Liver (tissue), 9 donors: Measurements from ENCODE around the gene MED27. TPM values are rescaled to one million over a fixed set of nuclear protein-coding genes. Genes with fewer than 3 reads are reported as not detected.

Source experiments
- DNase-seq: peaks from one replicate; pipeline ENCODE4 v3.0.0-alpha.2; 2017; ENCODE audit warnings: low spot score
- H3K27ac ChIP-seq, 2 donors: one replicate each; pipeline ENCODE4 v1.7.0; 2013; ENCODE audit warnings: inconsistent platforms in 2 of 2, low read length in 2 of 2, control low read depth in 1 of 2, low read depth in 1 of 2, mild to moderate bottlenecking in 1 of 2
- H3K27me3 ChIP-seq, 4 donors: one replicate each; pipeline versions ENCODE4 v1.6.1 to v1.7.0; 2013; ENCODE audit warnings: low read length in 3 of 4, inconsistent platforms in 1 of 4, mild to moderate bottlenecking in 1 of 4, moderate library complexity in 1 of 4; ENCODE audit not compliant: control insufficient read depth in 4 of 4, insufficient read depth in 4 of 4
- H3K36me3 ChIP-seq, 4 donors: one replicate each; pipeline versions ENCODE4 v1.6.1 to v1.7.0; 2013; ENCODE audit warnings: low read length in 3 of 4, mild to moderate bottlenecking in 3 of 4, low read depth in 1 of 4, moderate library complexity in 1 of 4; ENCODE audit not compliant: control insufficient read depth in 4 of 4, insufficient read depth in 3 of 4
- H3K4me1 ChIP-seq, 4 donors: one replicate each; pipeline versions ENCODE4 v1.6.1 to v1.7.0; 2013; ENCODE audit warnings: low read length in 3 of 4, mild to moderate bottlenecking in 3 of 4, moderate library complexity in 1 of 4; ENCODE audit not compliant: control insufficient read depth in 4 of 4, insufficient read depth in 4 of 4
- H3K4me3 ChIP-seq, 3 donors: one replicate each; pipeline versions ENCODE4 v1.6.1 to v1.7.0; 2013; ENCODE audit warnings: low read length in 3 of 3, control low read depth in 1 of 3, low read depth in 1 of 3, mild to moderate bottlenecking in 1 of 3
- H3K9ac ChIP-seq, 2 donors: one replicate each; pipeline ENCODE4 v1.7.0; 2013; ENCODE audit warnings: low read length in 2 of 2, mild to moderate bottlenecking in 2 of 2, moderate library complexity in 2 of 2, control low read depth in 1 of 2, low read depth in 1 of 2
- H3K9me3 ChIP-seq, 4 donors: one replicate each; pipeline versions ENCODE4 v1.6.1 to v1.7.0; 2013; ENCODE audit warnings: low read length in 3 of 4; ENCODE audit not compliant: control insufficient read depth in 4 of 4
- ATF3 ChIP-seq: IDR thresholded peaks from 2 replicates; pipeline ENCODE4 v1.6.1; 2016; ENCODE audit warnings: antibody characterized with exemption
- CTCF ChIP-seq: fragments of 150-350 bp; IDR thresholded peaks from 2 replicates; pipeline ENCODE4 v1.5.1; 2017; ENCODE audit warnings: improper control_type of control experiment, low read depth, low read length; ENCODE audit not compliant: missing input control
- GABPA ChIP-seq, 2 donors: IDR thresholded peaks in 1 of 2; conservative IDR thresholded peaks in 1 of 2; 2 replicates each; pipeline ENCODE4 v1.6.1; 2016; ENCODE audit warnings: antibody characterized with exemption in 2 of 2, mild to moderate bottlenecking in 1 of 2, moderate library complexity in 1 of 2
- NR2F2 ChIP-seq: IDR thresholded peaks from 2 replicates; pipeline ENCODE4 v1.6.1; 2016; ENCODE audit warnings: antibody characterized with exemption
- RAD21 ChIP-seq, 2 donors: IDR thresholded peaks; 2 replicates each; pipeline ENCODE4 v1.6.1; 2016; ENCODE audit warnings: antibody characterized with exemption in 2 of 2, mild to moderate bottlenecking in 2 of 2
- RXRA ChIP-seq, 2 donors: IDR thresholded peaks; 2 replicates each; pipeline ENCODE4 v1.6.1; 2017 to 2018; ENCODE audit warnings: antibody characterized with exemption in 2 of 2, mild to moderate bottlenecking in 1 of 2
- SP1 ChIP-seq: IDR thresholded peaks from 2 replicates; pipeline ENCODE4 v1.6.1; 2018; ENCODE audit warnings: antibody characterized with exemption, mild to moderate bottlenecking
- YY1 ChIP-seq: IDR thresholded peaks from 2 replicates; pipeline ENCODE4 v1.6.1; 2016; ENCODE audit warnings: antibody characterized with exemption, mild to moderate bottlenecking
- ZBTB33 ChIP-seq: IDR thresholded peaks from 2 replicates; pipeline ENCODE4 v1.6.1; 2016; ENCODE audit warnings: antibody characterized with exemption
- WGBS: extraction: QIAGEN DNeasy Blood & Tissue Kit; methylation state at CpG from one replicate; pipeline ENCODE4 v1.1.7; 2013; 5-methylcytosine and 5-hydroxymethylcytosine counted together
- polyA plus RNA-seq, 2 donors: library from polyadenylated mRNA; stranded (reverse) in 1 of 2; unstranded in 1 of 2; fragments of 200-250 nt in 1 of 2; fragments of >200 nt in 1 of 2; fragmentation: Nextera tagmentation in 1 of 2; extraction: Ambion mirVana in 1 of 2; gene quantifications; one replicate each; pipeline versions ENCODE4 v1.2.1 to v1.2.3, GENCODE V29; 2013 to 2015
- total RNA-seq, 2 donors: library from RNA; depleted of rRNA; stranded (reverse); fragments of >200 nt; gene quantifications; one replicate each; pipeline ENCODE4 v1.2.3, GENCODE V29; 2014
- donor health status: healthy.
- donor health status: healthy.
- donor health status: healthy.
- donor health status: healthy.
- donor health status: healthy.

Gene MED27
- total and polyA plus RNA-seq, 4 donors, result 4.6 to 7.9 (median 5.5) TPM

- 98% methylated on average over 6 of the region's 6 CpGs for WGBS
- H3K9ac ChIP-seq, result no peak overlapping the region
Observed at GRCh38 chr9:131961496-131961880, 118.2 kb downstream of the MED27 start.

GRCh38 chr9:131960851-131961495 is 118.7 kb downstream of the MED27 start:
- TF ChIP-seq CTCF (no peak), ATF3 (no peak), GABPA (IDR thresholded peaks at IDR 0.05 in 1 of 2, conservative IDR thresholded peaks at IDR 0.05 in 1 of 2) (no peak)
- Histone ChIP-seq H3K36me3 (no peaks in the 10 kb centered on the region), H3K4me1 (peaks cover 0 to 1% (median 0%) of the 10 kb centered on the region in 4 donors), H3K27ac (no peak overlapping the region), H3K27me3 (no peaks in the 10 kb centered on the region), H3K4me3 (no peak overlapping the region), H3K9me3 (no peaks in the 10 kb centered on the region), H3K9ac (no peak overlapping the region)
- 85% methylated on average over 12 of the region's 12 CpGs for WGBS
- DNase-seq, result no peak

More at GRCh38 chr9:131961496-131961880, 118.2 kb downstream of the MED27 start:
- no peaks in the 10 kb centered on the region for H3K36me3 ChIP-seq
- H3K27ac ChIP-seq, result no peak overlapping the region
- H3K9me3 ChIP-seq, result no peaks in the 10 kb centered on the region
- peaks cover 0 to 1% (median 0%) of the 10 kb centered on the region in 4 donors for H3K4me1 ChIP-seq
- no peak for DNase-seq
- TF ChIP-seq YY1 (no peak), NR2F2 (no peak), ZBTB33 (no peak)
- H3K27me3 ChIP-seq, result no peaks in the 10 kb centered on the region
- H3K4me3 ChIP-seq, result no peak overlapping the region

- no peaks in the 10 kb centered on the region for H3K27me3 ChIP-seq
- 95% methylated on average over 9 of the region's 9 CpGs for WGBS
- H3K9ac ChIP-seq, result no peak overlapping the region
- peaks cover 0 to 1% (median 0%) of the 10 kb centered on the region in 4 donors for H3K4me1 ChIP-seq
- H3K9me3 ChIP-seq, result no peaks in the 10 kb centered on the region
- no peak overlapping the region for H3K27ac ChIP-seq
- DNase-seq, result no peak
- TF ChIP-seq SP1, result no peak
- no peak for TF ChIP-seq GABPA (IDR thresholded peaks at IDR 0.05 in 1 of 2, conservative IDR thresholded peaks at IDR 0.05 in 1 of 2)
- no peak for TF ChIP-seq RXRA (IDR thresholded peaks at IDR 0.05)
- no peak for TF ChIP-seq RAD21 (IDR thresholded peaks at IDR 0.05)
- no peak for TF ChIP-seq YY1
- H3K4me3 ChIP-seq, result no peak overlapping the region
- no peaks in the 10 kb centered on the region for H3K36me3 ChIP-seq
Observed at GRCh38 chr9:131960311-131960710, 119.4 kb downstream of the MED27 start.
